HG03045 (cell line): ENCODE data around the gene SCFD2.
"Not testable (repeated sequence)": the region's sequence is repeated elsewhere in the genome, so short reads cannot be mapped to it uniquely, and the experiment has no call there.

Experiments
- ATAC-seq: cut with Tn5 transposase; IDR thresholded peaks from one replicate; pipeline ENCODE4 v1.9.1; 2021; ENCODE audit warnings: mild to moderate bottlenecking, moderate library complexity; ENCODE audit not compliant: unreplicated experiment

Gene SCFD2

DNA sequence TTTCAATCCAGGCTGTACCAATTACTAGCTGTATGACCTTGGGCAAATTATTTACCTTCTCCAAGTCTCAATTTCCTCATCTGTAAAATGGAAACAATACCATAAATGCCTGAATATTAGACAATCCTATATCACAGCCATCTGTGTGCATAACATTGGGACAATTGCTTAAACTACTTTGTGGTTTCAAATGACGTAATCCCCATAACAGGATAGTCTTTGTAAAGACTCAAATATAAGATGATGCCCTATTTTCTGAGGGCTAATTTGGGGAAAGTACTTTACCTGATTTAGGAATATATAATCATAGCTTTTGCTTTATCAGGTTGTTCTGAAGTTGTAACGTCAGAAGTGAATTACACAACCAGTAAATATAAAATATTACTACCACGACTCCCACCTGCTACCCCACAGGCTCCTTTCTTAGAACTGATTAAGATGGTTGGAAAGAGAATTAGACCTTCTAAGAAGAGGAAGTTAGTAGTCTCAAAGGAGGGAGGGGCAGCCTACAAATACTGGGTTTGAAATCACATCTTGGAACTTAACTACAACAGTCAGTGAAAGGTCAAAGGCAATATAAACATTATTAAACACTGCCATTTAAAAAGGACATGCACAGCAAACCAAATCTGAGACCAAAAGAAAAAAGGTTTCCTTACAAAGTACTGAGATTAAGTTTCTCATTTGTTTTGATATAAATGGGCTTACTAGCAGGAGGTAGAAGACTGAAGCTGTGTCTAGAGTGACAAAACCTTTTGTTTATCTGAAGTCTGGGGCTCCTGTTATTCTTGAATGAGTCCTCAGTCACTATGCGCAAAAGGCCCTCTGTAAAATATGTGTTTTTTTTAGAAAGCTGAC, 215.0 kb downstream of the SCFD2 start:
- no peak for ATAC-seq

- ATAC-seq, result no peak
These were observed 218.2 kb downstream of the SCFD2 start for GRCh38 chr4:53147711-53148110.

DNA sequence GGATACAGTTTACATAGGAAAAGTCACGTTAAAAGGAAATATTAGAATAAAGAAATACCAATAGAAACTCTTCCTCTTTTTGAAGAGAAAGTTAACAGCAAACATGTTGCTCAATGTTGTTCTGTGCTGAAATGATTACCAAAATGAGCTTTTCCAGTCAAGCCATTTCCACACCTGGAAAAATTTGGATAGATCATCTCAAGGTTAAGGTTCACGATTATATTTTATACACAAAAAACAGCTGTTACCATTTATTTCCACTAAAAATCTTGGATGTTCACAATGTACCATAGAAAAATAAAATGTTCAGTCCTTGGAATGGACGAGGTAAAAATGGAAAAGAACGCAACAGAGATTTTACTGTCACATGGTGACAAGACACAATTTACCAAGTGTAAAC, 218.7 kb downstream of the SCFD2 start:
- no peak for ATAC-seq

GRCh38 chr4:53141308-53141707, 224.6 kb downstream of the SCFD2 start:
- ATAC-seq, result no peak

GRCh38 chr4:53139256-53139655, 226.6 kb downstream of the SCFD2 start:
- not testable (repeated sequence) for ATAC-seq

- no peak for ATAC-seq
These were observed 228.4 kb downstream of the SCFD2 start for GRCh38 chr4:53137468-53137867.

- no peak for ATAC-seq
These were observed 228.9 kb downstream of the SCFD2 start for GRCh38 chr4:53136954-53137353.

- ATAC-seq, result peak; percentile 64
These were observed 233.5 kb downstream of the SCFD2 start for GRCh38 chr4:53132132-53132891.

DNA sequence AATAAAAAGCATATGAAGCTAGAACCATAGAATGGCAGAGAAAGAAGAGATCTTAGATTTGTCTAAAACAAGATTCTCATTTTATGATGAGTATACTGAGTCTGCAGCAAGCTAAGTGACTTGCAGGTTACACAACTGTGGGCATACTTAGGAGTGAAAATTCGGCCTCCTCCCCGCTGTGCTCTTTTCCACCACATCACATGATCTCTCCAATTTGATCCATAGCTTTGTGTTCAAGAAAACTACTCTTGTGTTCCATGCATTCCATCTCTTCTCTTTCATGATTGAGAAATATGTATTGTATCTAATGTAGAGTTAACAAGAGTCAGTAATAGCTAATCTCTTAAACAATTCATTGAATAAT, 234.3 kb downstream of the SCFD2 start:
- no peak for ATAC-seq

- no peak for ATAC-seq
These were observed 234.8 kb downstream of the SCFD2 start for GRCh38 chr4:53130896-53131561.

- ATAC-seq, result no peak
These were observed 237.0 kb downstream of the SCFD2 start for GRCh38 chr4:53128706-53129357.

DNA sequence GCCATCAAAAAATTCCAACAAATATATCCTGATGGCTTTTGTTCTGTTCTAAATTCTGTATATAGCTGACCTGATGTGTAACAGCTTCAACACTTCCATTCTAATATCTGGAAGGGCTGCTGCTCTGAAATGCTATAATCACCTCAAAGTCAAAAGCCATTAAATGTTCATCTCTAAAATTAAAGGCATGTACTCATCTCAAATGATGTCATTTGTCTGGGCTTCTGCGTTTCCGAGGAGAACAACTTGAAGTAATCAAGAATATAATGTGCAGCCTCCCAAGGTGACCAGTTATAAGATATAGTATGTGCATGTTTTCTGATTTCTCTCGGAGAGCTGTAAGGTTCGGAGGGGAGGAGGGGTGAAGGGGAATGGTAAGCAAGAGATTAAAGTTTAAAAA, 237.6 kb downstream of the SCFD2 start:
- no peak for ATAC-seq

DNA sequence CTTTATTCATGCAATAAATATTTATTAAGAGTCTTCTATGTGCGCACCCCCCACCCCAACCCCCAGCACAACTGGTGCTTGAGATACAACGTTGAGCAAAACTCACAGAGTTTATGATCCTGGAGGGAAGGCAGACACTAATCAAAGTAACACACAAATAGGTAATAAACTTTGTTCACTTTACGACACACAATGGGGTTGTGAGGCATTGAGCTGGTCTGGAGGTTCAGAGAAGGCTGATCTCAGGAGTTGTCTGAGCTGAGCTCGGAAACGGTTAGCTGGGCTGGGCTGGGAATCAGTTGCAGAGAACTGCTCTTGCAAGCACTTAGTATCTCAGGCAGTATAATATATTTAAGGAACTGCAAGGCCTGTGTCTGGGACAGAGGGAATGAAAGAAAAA, 238.5 kb downstream of the SCFD2 start:
- ATAC-seq, result no peak

DNA sequence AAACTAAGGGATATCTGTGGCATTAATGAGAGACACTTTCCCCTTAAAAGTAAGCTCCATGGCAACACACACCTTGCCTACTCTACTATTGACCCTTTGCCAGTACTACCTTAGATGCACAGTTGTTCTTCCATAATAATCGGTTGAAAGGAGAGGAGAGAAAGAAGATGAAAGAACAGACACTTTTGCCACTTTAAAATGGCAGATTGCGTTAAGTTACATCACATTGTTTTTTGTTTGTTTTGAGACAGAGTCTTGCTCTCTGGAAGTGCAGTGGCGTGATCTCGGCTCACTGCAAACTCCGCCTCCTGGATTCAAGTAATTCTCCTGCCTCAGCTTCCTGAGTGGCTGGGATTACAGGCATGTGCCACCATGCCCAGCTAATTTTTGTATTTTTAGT, 239.8 kb downstream of the SCFD2 start:
- ATAC-seq, result no peak

DNA sequence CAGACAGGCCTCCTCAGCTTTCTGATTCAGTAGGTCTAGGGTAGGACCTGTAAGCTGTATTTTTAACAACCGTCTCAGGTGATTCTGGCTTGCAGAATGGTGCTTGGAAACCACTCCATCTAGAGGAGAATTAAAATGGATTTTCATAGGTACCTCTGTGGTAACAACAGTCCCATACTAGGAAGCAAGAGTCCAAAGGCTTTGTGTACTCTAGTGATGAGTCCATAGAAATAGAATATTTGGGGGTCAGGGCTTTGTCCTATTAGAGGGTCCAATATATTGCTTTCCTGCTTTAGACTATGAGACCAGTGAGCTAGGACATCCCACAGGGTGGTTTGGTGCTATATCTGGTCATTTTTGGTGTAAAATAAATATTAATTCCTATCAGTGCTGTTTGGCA, 242.0 kb downstream of the SCFD2 start:
- no peak for ATAC-seq

- ATAC-seq, result no peak
These were observed 242.7 kb downstream of the SCFD2 start for GRCh38 chr4:53123171-53123570.

GRCh38 chr4:53122280-53123116, 243.4 kb downstream of the SCFD2 start:
- no peak for ATAC-seq

- ATAC-seq, result no peak
These were observed 244.5 kb downstream of the SCFD2 start for GRCh38 chr4:53121264-53121865.

DNA sequence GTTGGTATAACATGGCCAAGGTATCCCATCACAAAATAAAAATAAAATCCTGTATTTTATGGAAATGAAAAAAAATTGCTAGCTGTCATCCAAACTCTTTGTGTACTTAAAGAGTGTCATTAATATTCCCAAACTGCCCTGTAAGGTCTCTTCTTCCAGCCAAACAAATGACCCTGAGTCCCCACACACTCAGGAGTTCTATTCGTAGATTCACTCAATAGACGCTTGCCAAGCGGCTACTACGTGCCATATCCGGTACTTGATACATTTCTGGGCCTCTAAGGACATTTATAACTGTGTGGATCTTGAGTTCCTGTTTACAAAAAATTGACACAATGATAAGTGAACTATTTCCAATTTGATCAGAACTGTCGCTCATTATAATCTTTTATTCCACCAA, 245.1 kb downstream of the SCFD2 start:
- ATAC-seq, result no peak

GRCh38 chr4:53119680-53120079, 246.2 kb downstream of the SCFD2 start:
- no peak for ATAC-seq
